Right cardiac atrium (tissue), 5 donors: ENCODE results near the gene POLG. TPM values are rescaled to one million over a fixed set of nuclear protein-coding genes. Genes with fewer than 3 reads are reported as not detected.
"Not testable (repeated sequence)": the region's sequence is repeated elsewhere in the genome, so short reads cannot be mapped to it uniquely, and the experiment has no call there.

Experiments used
- ATAC-seq, 2 donors: fragments of 200-7000 bp; cut with Tn5 transposase; one replicate each; pipeline versions ENCODE4 v1.8.0 to v1.9.1; 2020; ENCODE audit warnings: moderate library complexity in 2 of 2, mild to moderate bottlenecking in 1 of 2
- DNase-seq, 3 donors: peaks; one replicate each; pipeline ENCODE4 v3.0.0-alpha.2; 2020
- H3K27ac ChIP-seq: one replicate; pipeline ENCODE4 v1.5.1; 2013; ENCODE audit warnings: mild to moderate bottlenecking, low read length, control low read depth, moderate library complexity
- H3K27me3 ChIP-seq: one replicate; pipeline ENCODE4 v1.6.1; 2013; ENCODE audit not compliant: control insufficient read depth, insufficient read depth
- H3K4me1 ChIP-seq: one replicate; pipeline ENCODE4 v1.6.1; 2013; ENCODE audit warnings: low read length; ENCODE audit not compliant: control insufficient read depth, insufficient read depth
- H3K4me3 ChIP-seq: one replicate; pipeline ENCODE4 v1.5.1; 2013; ENCODE audit warnings: low read length, control low read depth
- H3K9me3 ChIP-seq: one replicate; pipeline ENCODE4 v1.6.1; 2013; ENCODE audit warnings: low read length; ENCODE audit not compliant: control insufficient read depth
- WGBS: extraction: QIAGEN DNeasy Blood & Tissue Kit; methylation state at CpG from one replicate; pipeline ENCODE4 v1.1.7; 2013; 5-methylcytosine and 5-hydroxymethylcytosine counted together
- intact Hi-C, 4 donors: fragments of 100-400 bp; cut with DNase I; formaldehyde crosslinking; loops; one replicate each; pipeline versions ENCODE4 v1.11.0 to v1.14.0; 2022 to 2023
- microRNA-seq, 2 donors: library from miRNA; unstranded; fragments of <30 nt; microRNA quantifications; one replicate each; pipeline ENCODE4 v1.2.0, GENCODE V29; 2020 to 2021
- polyA plus RNA-seq: library from polyadenylated mRNA; stranded (reverse); fragments of 200-250 nt; gene quantifications from one replicate; pipeline ENCODE4 v1.2.3, GENCODE V29; 2013
- total RNA-seq, 4 donors: library from RNA; stranded (reverse); fragmentation: NEBNext Ultra II Directional; extraction: Animal tissue kit (Norgen Biotek cat#: 25700); gene quantifications; one replicate each; pipeline ENCODE4 v1.2.1, GENCODE V29; 2021
- donor health status: healthy with polysubstance abuse.
- donor health status: DM: no; HTN: yes; CAD: no.
- donor health status: DM: no; HTN: no; CAD: no.
- donor health status: DM: no; HTN: yes; CAD: no; lungs with severe emphysema.
- donor health status: DM: yes; HTN: yes; CAD: no.

The POLG gene
- total and polyA plus RNA-seq, 5 donors: 26.0 to 34.8 (median 33.1) TPM

DNA sequence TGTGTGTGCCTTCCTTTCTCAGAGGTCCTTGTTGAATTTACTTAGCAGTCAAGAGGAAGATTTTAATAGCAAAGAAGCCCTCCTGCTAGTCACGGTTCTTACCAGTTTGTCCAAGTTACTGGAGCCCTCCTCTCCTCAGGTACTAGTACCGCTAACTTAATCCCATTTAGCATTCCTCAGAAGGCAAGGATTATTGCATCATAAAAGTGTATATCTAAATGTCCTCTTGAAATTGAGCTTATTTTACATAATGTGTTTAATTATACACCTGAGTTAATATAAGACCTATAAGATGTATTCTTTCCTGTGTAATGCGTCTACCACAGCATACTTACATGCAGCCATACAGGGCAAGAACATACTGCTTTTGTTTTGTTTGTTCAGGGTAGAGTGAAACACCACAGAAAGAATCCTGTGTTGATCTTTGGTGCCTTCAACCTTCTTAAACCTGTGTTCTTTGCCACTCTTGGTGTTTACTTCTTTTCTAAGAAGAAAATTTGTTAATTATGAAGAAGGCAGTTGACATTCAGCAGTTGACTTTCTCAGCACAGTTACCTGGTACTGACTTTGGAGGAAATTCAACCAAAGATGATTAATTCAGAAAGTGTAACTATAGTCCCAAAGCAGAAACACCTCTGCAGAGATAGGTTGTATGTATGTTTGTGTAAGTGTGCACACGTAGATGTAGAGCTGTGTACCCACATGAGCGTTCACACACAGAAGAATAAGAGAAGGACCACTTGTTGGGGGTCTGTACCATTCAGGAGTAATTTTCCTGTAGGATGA lies 33.1 kb downstream of the POLG start:
- Histone ChIP-seq H3K27me3 (no peaks in the 10 kb centered on the region), H3K4me1 (no peaks in the 10 kb centered on the region), H3K27ac (no peak overlapping the region), H3K4me3 (no peak overlapping the region), H3K9me3 (no peaks in the 10 kb centered on the region)
- WGBS: 97% methylated on average over 5 of the region's 5 CpGs
- ATAC-seq (no peak), DNase-seq (no peak)
- intact Hi-C loops: loop anchor here in 1 of 4 donors (10.0 kb wide), 1 partner anchor 97 kb away; no protein-coding TSS in a partner anchor

DNA sequence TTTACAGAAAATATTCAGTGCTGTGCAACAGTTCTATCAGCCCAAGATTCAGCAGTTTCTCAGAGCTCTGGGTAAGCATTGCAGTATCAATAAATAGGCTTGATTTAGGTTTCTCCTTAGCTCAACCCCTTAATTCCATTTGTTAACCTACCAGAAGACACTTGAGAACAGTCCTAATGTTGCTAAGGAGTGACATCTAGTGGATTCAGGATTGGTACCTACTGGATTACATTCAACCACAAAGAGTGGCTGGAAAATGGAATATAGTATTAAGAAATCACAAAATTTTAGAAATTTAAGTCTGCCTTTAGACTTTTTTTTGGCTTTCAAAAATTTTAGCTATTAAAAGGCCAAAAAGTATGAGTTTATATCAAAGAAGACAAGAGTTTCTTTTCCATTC lies 34.7 kb downstream of the POLG start:
- intact Hi-C loops: loop anchor here in 1 of 4 donors (10.0 kb wide), 1 partner anchor 95 kb away; no protein-coding TSS in a partner anchor
- DNase-seq (no peak), ATAC-seq (no peak)
- Histone ChIP-seq H3K4me1 (no peaks in the 10 kb centered on the region), H3K27me3 (no peaks in the 10 kb centered on the region), H3K9me3 (no peaks in the 10 kb centered on the region), H3K27ac (no peak overlapping the region), H3K4me3 (no peak overlapping the region)

DNA sequence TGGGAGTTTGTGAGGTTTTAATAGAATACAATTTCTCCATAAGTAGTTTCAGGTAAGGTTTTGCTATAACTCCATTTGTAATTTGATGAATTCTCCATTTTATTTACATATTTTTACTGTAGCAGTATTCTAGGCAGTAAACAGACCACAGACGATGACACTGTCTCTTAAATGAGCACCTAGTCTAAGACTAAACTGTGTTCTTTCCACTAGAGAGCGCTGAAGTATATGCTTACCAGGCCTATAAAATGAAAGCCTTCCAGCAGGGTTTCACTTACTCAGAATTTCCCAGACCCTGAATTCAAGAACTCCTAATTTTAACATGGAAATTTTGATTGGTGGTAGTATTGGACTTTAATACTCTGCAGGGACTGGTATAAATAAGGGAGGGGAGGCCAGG lies 41.6 kb downstream of the POLG start:
- Histone ChIP-seq H3K9me3 (no peaks in the 10 kb centered on the region), H3K27ac (no peak overlapping the region), H3K27me3 (no peaks in the 10 kb centered on the region), H3K4me3 (no peak overlapping the region), H3K4me1 (no peaks in the 10 kb centered on the region)
- WGBS: 98% methylated on average over 2 of the region's 2 CpGs
- intact Hi-C loops: no loop called here
- ATAC-seq: no peak
- DNase-seq: no peak

DNA sequence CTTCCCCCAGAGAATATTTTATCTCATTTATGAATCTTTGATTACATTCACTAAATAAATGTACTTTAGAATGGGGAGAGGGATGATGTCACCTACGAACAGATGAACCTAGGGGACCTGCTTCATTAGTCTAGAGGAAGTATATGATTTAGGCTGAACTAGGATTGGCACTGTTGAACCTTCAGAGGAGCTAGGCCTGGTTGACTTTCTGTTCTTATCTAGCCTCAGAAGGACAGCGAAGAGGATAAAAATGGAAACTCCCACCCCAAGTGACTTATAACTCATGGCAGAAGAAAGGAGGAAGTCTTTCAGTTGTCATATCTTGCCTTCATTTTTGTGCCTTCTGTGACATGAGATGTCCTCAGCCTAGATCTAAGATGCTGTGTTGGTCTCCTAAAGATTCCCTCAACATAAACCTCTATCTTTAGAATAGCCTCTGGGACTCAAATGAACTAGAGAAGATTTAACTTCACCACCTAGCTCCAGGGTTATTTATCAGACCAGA lies 42.6 kb downstream of the POLG start:
- H3K27me3 ChIP-seq: no peaks in the 10 kb centered on the region
- intact Hi-C loops: no loop called here
- no peak for DNase-seq
- no peak overlapping the region for H3K4me3 ChIP-seq
- no peak overlapping the region for H3K27ac ChIP-seq
- 94% methylated on average over 2 of the region's 2 CpGs for WGBS
- ATAC-seq: no peak
- no peaks in the 10 kb centered on the region for H3K9me3 ChIP-seq
- no peaks in the 10 kb centered on the region for H3K4me1 ChIP-seq

DNA sequence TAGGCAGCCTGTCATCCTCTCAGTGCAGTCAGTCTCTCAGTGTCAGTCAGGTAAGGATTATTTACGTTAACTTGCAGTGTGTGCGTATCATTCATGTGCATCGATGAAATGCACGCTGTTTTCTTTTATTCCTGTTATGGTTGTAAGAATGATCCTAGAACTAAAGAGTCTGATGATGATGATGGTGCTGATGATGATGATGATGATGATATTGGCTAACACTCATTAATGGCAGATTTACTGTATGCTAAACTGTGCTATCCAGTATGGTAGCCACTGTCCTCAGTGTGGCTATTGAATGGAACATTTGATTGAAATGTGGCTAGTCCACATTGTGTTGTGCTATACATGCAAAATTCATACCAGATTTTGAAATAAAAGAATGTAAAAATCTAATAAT lies 51.4 kb downstream of the POLG start:
- 97% methylated on average over 4 of the region's 4 CpGs for WGBS
- intact Hi-C loops: no loop called here
- ATAC-seq: no peak

DNA sequence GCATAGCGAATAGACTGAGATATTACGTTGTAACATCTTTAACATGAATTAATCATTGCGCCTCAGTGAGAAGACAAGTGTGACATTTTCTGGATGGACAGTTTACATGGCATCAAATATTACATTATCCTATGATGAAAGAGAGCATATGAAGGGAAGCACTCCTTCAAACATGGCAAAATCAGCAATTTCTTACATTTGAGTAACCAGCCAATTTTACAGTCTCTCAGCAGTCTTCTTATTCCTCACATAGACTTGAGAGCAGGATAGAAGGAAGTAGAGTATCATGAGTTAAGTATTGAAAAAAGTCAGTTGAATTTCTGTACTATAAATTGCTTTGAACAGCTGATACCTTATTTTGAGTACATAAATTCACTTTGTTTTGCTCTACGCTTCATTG lies 52.0 kb downstream of the POLG start:
- DNase-seq: no peak
- ATAC-seq: no peak
- H3K27me3 ChIP-seq: no peaks in the 10 kb centered on the region
- H3K4me1 ChIP-seq: no peaks in the 10 kb centered on the region
- no peak overlapping the region for H3K4me3 ChIP-seq
- H3K9me3 ChIP-seq: no peaks in the 10 kb centered on the region
- WGBS: 98% methylated on average over 4 of the region's 4 CpGs
- H3K27ac ChIP-seq: no peak overlapping the region
- intact Hi-C loops: no loop called here

More for the DNA sequence above, 51.4 kb downstream of the POLG start:
- H3K27me3 ChIP-seq: no peaks in the 10 kb centered on the region
- no peak for DNase-seq
- H3K27ac ChIP-seq: no peak overlapping the region
- H3K9me3 ChIP-seq: no peaks in the 10 kb centered on the region
- no peak overlapping the region for H3K4me3 ChIP-seq
- no peaks in the 10 kb centered on the region for H3K4me1 ChIP-seq

DNA sequence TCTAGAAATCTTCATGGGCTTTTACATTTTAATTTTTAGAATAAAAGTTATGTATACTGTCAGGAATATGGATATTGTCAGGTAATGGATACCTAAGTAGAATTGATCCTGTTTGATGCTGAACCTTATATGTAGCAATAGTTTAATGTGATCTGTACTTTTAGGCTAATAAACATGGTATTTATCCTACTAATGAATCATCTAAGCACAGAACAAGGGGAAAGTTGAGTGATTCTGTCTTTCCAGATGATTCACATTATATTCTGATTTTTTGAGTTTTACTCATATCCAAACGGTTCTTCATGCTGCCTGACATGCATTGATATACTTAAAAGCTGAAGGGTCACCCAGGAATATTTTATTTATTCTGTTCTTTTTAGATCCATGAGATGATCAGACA lies 56.3 kb downstream of the POLG start:
- no peak overlapping the region for H3K4me3 ChIP-seq
- 92% methylated on average over 1 of the region's 1 CpG for WGBS
- H3K9me3 ChIP-seq: no peaks in the 10 kb centered on the region
- intact Hi-C loops: no loop called here
- H3K27ac ChIP-seq: no peak overlapping the region
- DNase-seq (no peak), ATAC-seq (no peak)
- H3K27me3 ChIP-seq: no peaks in the 10 kb centered on the region
- H3K4me1 ChIP-seq: no peaks in the 10 kb centered on the region

DNA sequence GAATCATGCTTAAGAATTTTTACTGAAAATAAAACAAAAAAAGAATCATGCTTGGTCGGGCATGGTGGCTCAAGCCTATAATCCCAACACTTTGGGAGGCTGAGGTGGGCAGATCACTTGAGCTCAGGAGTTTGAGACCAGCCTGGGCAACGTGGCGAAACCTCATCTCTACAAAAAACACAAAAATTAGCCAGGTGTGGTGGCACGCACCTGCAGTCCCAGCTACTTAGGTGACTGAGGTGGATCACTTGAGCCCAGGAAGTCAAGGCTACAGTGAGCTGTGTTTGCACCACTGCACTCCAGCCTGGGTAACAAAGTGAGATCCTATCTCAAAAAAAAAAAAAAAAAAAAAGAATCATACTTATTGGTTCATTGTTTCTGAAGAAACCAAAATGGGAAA lies 57.3 kb downstream of the POLG start:
- H3K27ac ChIP-seq, intact Hi-C loops, ATAC-seq, H3K9me3 ChIP-seq, DNase-seq, H3K4me3 ChIP-seq, H3K27me3 ChIP-seq, H3K4me1 ChIP-seq: not testable (repeated sequence)
- WGBS: 99% methylated on average over 4 of the region's 4 CpGs

Small RNA genes lying within 50 kb of the gene (microRNA-seq; reads per million reads assigned to microRNA genes)
- gene MIR6766 (0 reads per million in 2 donors), gene MIR9-3 (0 to 1.7 reads per million in 2 donors)

Other genes starting within 250 kb of the POLG start
- 100 to 1,000 TPM; 108 to 179 (median 114) TPM for gene ABHD2, start 246.4 kb downstream of the POLG start, total RNA-seq
- gene ABHD2, start 246.4 kb downstream of the POLG start, polyA plus RNA-seq: 21.8 TPM
- not detected for gene RLBP1, start 113.2 kb downstream of the POLG start, total RNA-seq
- gene RLBP1, start 113.2 kb downstream of the POLG start, polyA plus RNA-seq: not detected
- 1 to 10 TPM; 3.2 to 4.6 (median 4.3) TPM for gene FANCI, start 90.8 kb downstream of the POLG start, total RNA-seq
- 1.1 TPM for gene FANCI, start 90.8 kb downstream of the POLG start, polyA plus RNA-seq
- gene RHCG, start 161.8 kb upstream of the POLG start, total RNA-seq: under 1 TPM in 2 of 4 donors, not detected in 2; 0.24 to 0.76 TPM
- 0.93 TPM for gene RHCG, start 161.8 kb upstream of the POLG start, polyA plus RNA-seq
- under 1 TPM in 3 of 4 donors, not detected in 1; 0.06 to 0.23 (median 0.18) TPM for gene TICRR, start 240.6 kb upstream of the POLG start, total RNA-seq
- 0.09 TPM for gene TICRR, start 240.6 kb upstream of the POLG start, polyA plus RNA-seq